CD14-positive monocyte (primary cell): Measurements from ENCODE around the gene CLASP1. TPM values are rescaled to one million over a fixed set of nuclear protein-coding genes. Genes with fewer than 3 reads are reported as not detected.

Experiments used
- DNase-seq, 3 donors: peaks; one replicate each; pipeline ENCODE4 v3.0.0-alpha.2; 2011 to 2022
- H2AFZ ChIP-seq: 2 replicates; pipeline ENCODE4 v1.6.0; 2012; ENCODE audit warnings: mild to moderate bottlenecking, low read depth, low read length, inconsistent platforms; ENCODE audit not compliant: insufficient read depth, poor library complexity, severe bottlenecking
- H3K27ac ChIP-seq, 2 donors: 1 replicate in 1 of 2; 2 replicates in 1 of 2; pipeline ENCODE4 v1.5.1; 2012 to 2013; ENCODE audit warnings: low read length in 2 of 2, control low read depth in 1 of 2, inconsistent platforms in 1 of 2, low read depth in 1 of 2, mild to moderate bottlenecking in 1 of 2
- H3K27me3 ChIP-seq, 2 donors: one replicate each; pipeline versions ENCODE4 v1.6.0 to v1.6.1; 2011 to 2013; ENCODE audit warnings: low read length in 2 of 2; ENCODE audit not compliant: control insufficient read depth in 2 of 2, insufficient read depth in 2 of 2
- H3K36me3 ChIP-seq, 2 donors: replicated peaks in 1 of 2; 1 replicate in 1 of 2; 2 replicates in 1 of 2; pipeline versions ENCODE4 v1.5.1 to v1.6.1; 2012 to 2013; ENCODE audit warnings: low read length in 2 of 2, control low read depth in 1 of 2, inconsistent platforms in 1 of 2, mild to moderate bottlenecking in 1 of 2; ENCODE audit not compliant: insufficient read depth in 2 of 2, control insufficient read depth in 1 of 2
- H3K4me1 ChIP-seq, 2 donors: 1 replicate in 1 of 2; 2 replicates in 1 of 2; pipeline versions ENCODE4 v1.5.1 to v1.6.1; 2012 to 2013; ENCODE audit warnings: low read length in 2 of 2, control low read depth in 1 of 2, inconsistent platforms in 1 of 2, mild to moderate bottlenecking in 1 of 2, moderate library complexity in 1 of 2; ENCODE audit not compliant: insufficient read depth in 2 of 2, control insufficient read depth in 1 of 2
- H3K4me2 ChIP-seq: replicated peaks from 2 replicates; pipeline ENCODE3; 2012; ENCODE audit warnings: low read length, moderate library complexity, mild to moderate bottlenecking; ENCODE audit not compliant: poor library complexity, severe bottlenecking; ENCODE audit errors: extremely low read depth
- H3K4me3 ChIP-seq, 3 experiments: fragments of 200-600 bp in 1 of 3; sonication (generic) in 1 of 3; replicated peaks in 1 of 3; 1 replicate in 2 of 3; 2 replicates in 1 of 3; pipeline ENCODE4 v1.5.1; 2011 to 2013; ENCODE audit warnings: low read length in 3 of 3, mild to moderate bottlenecking in 3 of 3, control low read depth in 2 of 3, low read depth in 2 of 3, inconsistent platforms in 1 of 3, moderate library complexity in 1 of 3
- H3K79me2 ChIP-seq: 2 replicates; pipeline ENCODE4 v1.6.0; 2012; ENCODE audit warnings: mild to moderate bottlenecking, control low read depth, inconsistent platforms, low read length, moderate library complexity; ENCODE audit not compliant: insufficient read depth
- H3K9ac ChIP-seq: 2 replicates; pipeline ENCODE4 v1.6.0; 2017; ENCODE audit warnings: low read length, mild to moderate bottlenecking; ENCODE audit not compliant: insufficient read depth, poor library complexity, severe bottlenecking
- H3K9me3 ChIP-seq, 2 donors: replicated peaks in 1 of 2; 1 replicate in 1 of 2; 2 replicates in 1 of 2; pipeline versions ENCODE4 v1.5.1 to v1.6.1; 2012 to 2013; ENCODE audit warnings: low read length in 2 of 2, control low read depth in 1 of 2; ENCODE audit not compliant: control insufficient read depth in 1 of 2, insufficient read depth in 1 of 2
- H4K20me1 ChIP-seq: 2 replicates; pipeline ENCODE4 v1.6.0; 2012; ENCODE audit warnings: mild to moderate bottlenecking, low read length, control low read depth, moderate library complexity; ENCODE audit not compliant: insufficient read depth
- H3K27ac Mint-ChIP-seq, 7 donors: one replicate each; pipeline ENCODE4 v1.8.0; 2020; ENCODE audit warnings: mild to moderate bottlenecking in 7 of 7, mixed read lengths in 7 of 7, moderate library complexity in 6 of 7, inconsistent platforms in 2 of 7
- H3K27me3 Mint-ChIP-seq, 3 donors: one replicate each; pipeline ENCODE4 v1.8.0; 2021 to 2022; ENCODE audit warnings: low read depth in 3 of 3, mild to moderate bottlenecking in 3 of 3, mixed read lengths in 3 of 3, moderate library complexity in 3 of 3, inconsistent platforms in 1 of 3
- H3K36me3 Mint-ChIP-seq, 2 donors: one replicate each; pipeline ENCODE4 v1.8.0; 2020; ENCODE audit warnings: mixed read lengths in 2 of 2, inconsistent platforms in 1 of 2, mild to moderate bottlenecking in 1 of 2
- H3K4me1 Mint-ChIP-seq: one replicate; pipeline ENCODE4 v1.8.0; 2020; ENCODE audit warnings: mild to moderate bottlenecking, mixed read lengths
- H3K4me3 Mint-ChIP-seq, 2 donors: one replicate each; pipeline ENCODE4 v1.8.0; 2020; ENCODE audit warnings: mild to moderate bottlenecking in 2 of 2, mixed read lengths in 2 of 2, moderate library complexity in 1 of 2
- H3K9me3 Mint-ChIP-seq, 7 donors: one replicate each; pipeline ENCODE4 v1.8.0; 2020 to 2022; ENCODE audit warnings: mixed read lengths in 7 of 7, mild to moderate bottlenecking in 6 of 7, moderate library complexity in 6 of 7, inconsistent platforms in 2 of 7
- CTCF ChIP-seq: fragments of 200-600 bp; IDR thresholded peaks from one replicate; pipeline ENCODE4 v1.8.0; 2022; ENCODE audit warnings: antibody characterized with exemption, mild to moderate bottlenecking
- WGBS: methylation state at CpG from one replicate; pipeline ENCODE4 v1.1.5; 2013; ENCODE audit warnings: missing lambda C conversion rate; ENCODE audit not compliant: insufficient coverage; 5-methylcytosine and 5-hydroxymethylcytosine counted together
- intact Hi-C, 2 donors: fragments of 100-400 bp; cut with micrococcal nuclease; formaldehyde crosslinking; loops; one replicate each; pipeline versions ENCODE4 v1.15.0 to v1.15.1; 2023
- polyA plus RNA-seq, 3 donors: library from polyadenylated mRNA; depleted of rRNA in 1 of 3; unstranded in 2 of 3; stranded (reverse) in 1 of 3; fragments of 300-500 nt in 2 of 3; fragments of >200 nt in 1 of 3; fragmentation: Illumina TruSeq in 2 of 3; gene quantifications; 1 replicate in 2 of 3; 2 replicates in 1 of 3; pipeline ENCODE4 v1.2.3, GENCODE V29; 2012 to 2021

The CLASP1 gene
- polyA plus RNA-seq, 3 donors = 4.8 to 8.1 (median 7.6) TPM

- Mint-ChIP-seq H3K27me3 (no peaks in the 10 kb centered on the region), H3K9me3 (no peaks in the 10 kb centered on the region), H3K4me3 (no peak overlapping the region), H3K27ac (peak overlapping the region in 2 of 7 donors; percentile 20 to 78), H3K4me1 (peaks cover 11% of the 10 kb centered on the region), H3K36me3 (peaks cover 12 to 18% of the 10 kb centered on the region in 2 donors)
- Histone ChIP-seq H3K27me3 (no peaks in the 10 kb centered on the region), H3K36me3 (peaks cover 3 to 28% of the 10 kb centered on the region in 2 donors), H3K27ac (peak overlapping the region in 1 of 2 donors; percentile 26), H3K79me2 (no peaks in the 10 kb centered on the region), H4K20me1 (peaks cover 11% of the 10 kb centered on the region), H3K4me3 (no peak overlapping the region), H3K4me1 (peaks cover 0 to 4% of the 10 kb centered on the region in 2 donors), H3K4me2 (no peak overlapping the region), H2AFZ (no peak overlapping the region), H3K9me3 (no peaks in the 10 kb centered on the region), H3K9ac (no peak overlapping the region)
- no peak for DNase-seq
- TF ChIP-seq CTCF = no peak
- intact Hi-C loops = no loop called here
Observed at GRCh38 chr2:121485039-121485438, 164.2 kb downstream of the CLASP1 start.

DNA sequence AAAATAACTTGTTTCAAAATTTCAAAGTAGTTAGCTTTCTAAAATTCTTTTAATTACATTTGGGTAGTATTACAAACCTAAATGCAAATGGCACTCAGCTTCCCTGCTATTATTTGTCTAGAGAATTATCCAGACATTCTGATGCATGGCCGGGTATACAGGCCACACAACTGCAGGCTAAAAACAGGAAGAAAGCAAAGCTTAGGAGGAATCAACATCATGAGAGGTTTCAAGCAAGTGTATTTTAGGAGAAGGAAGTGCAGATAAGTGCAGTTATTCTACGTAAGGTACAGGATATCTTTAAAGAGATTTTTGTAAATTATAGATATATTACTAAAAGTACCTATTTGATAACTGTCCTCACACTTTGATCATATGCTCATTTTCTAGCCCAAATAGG, 165.4 kb downstream of the CLASP1 start:
- H4K20me1 ChIP-seq = peaks cover 10% of the 10 kb centered on the region
- no peak overlapping the region for H3K9ac ChIP-seq
- no peaks in the 10 kb centered on the region for H3K79me2 ChIP-seq
- Mint-ChIP-seq H3K27ac (peak overlapping the region in 3 of 7 donors; percentile 10 to 31 (median 20)), H3K4me3 (no peak overlapping the region), H3K36me3 (peaks cover 12 to 17% of the 10 kb centered on the region in 2 donors), H3K27me3 (no peaks in the 10 kb centered on the region), H3K4me1 (peaks cover 9% of the 10 kb centered on the region), H3K9me3 (no peaks in the 10 kb centered on the region)
- intact Hi-C loops = no loop called here
- no peak overlapping the region for H2AFZ ChIP-seq
- no peaks in the 10 kb centered on the region for H3K9me3 ChIP-seq
- no peaks in the 10 kb centered on the region for H3K27me3 ChIP-seq
- no peak for DNase-seq
- no peak overlapping the region for H3K4me3 ChIP-seq
- WGBS = no CpG with 5 or more reads among the region's 2 CpGs
- H3K4me1 ChIP-seq = peaks cover 0 to 4% of the 10 kb centered on the region in 2 donors
- peak overlapping the region in 1 of 2 donors; percentile 26 for H3K27ac ChIP-seq
- TF ChIP-seq CTCF = no peak
- H3K36me3 ChIP-seq = peaks cover 3 to 34% of the 10 kb centered on the region in 2 donors
- no peak overlapping the region for H3K4me2 ChIP-seq
